ENCODE results near the gene TSPAN18.

TSPAN18 gene

GRCh38 chr11:44904261-44905020, 177.7 kb downstream of the TSPAN18 start:
- TF ChIP-seq ZNF274 (IDR thresholded peaks at IDR 0.05; ENCODE audit: low read depth, low read length), result no peak
- H3K4me3 ChIP-seq (ENCODE audit: low read length), result no peak overlapping the region

- no peak overlapping the region for H3K4me3 ChIP-seq (ENCODE audit: low read length)
- no peak for TF ChIP-seq ZNF274 (IDR thresholded peaks at IDR 0.05; ENCODE audit: low read depth, low read length)
Measured at GRCh38 chr11:44905131-44905866, 178.5 kb downstream of the TSPAN18 start.

DNA sequence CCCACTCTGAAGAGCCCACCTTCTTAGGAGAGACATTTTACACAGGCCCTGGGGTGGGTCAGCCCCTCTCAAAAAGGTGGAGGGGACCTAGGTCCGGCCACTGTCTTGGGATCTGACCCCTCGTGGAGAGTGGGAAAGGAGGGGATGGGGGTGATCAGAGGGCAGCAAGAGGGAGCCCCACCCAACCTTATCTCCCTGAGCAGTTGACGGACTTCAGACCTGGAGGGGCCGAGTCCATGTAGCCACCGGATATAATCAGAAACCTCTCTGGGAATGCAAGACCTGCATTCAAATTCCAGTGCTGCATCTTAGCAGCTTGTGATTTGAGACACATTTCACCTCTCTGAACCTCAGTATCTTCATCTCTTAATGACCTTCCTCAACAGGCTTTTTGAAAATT, 179.9 kb downstream of the TSPAN18 start:
- no peak for TF ChIP-seq ZNF274 (IDR thresholded peaks at IDR 0.05; ENCODE audit: low read depth, low read length)
- H3K4me3 ChIP-seq (ENCODE audit: low read length), result no peak overlapping the region

- TF ChIP-seq ZNF274 (IDR thresholded peaks at IDR 0.05; ENCODE audit: low read depth, low read length), result no peak
- H3K4me3 ChIP-seq (ENCODE audit: low read length), result no peak overlapping the region
Measured at GRCh38 chr11:44909557-44909956, 182.8 kb downstream of the TSPAN18 start.

GRCh38 chr11:44910591-44910990, 183.8 kb downstream of the TSPAN18 start:
- no peak overlapping the region for H3K4me3 ChIP-seq (ENCODE audit: low read length)
- no peak for TF ChIP-seq ZNF274 (IDR thresholded peaks at IDR 0.05; ENCODE audit: low read depth, low read length)

GRCh38 chr11:44911029-44911814, 184.5 kb downstream of the TSPAN18 start:
- TF ChIP-seq ZNF274 (IDR thresholded peaks at IDR 0.05; ENCODE audit: low read depth, low read length), result no peak
- no peak overlapping the region for H3K4me3 ChIP-seq (ENCODE audit: low read length)

DNA sequence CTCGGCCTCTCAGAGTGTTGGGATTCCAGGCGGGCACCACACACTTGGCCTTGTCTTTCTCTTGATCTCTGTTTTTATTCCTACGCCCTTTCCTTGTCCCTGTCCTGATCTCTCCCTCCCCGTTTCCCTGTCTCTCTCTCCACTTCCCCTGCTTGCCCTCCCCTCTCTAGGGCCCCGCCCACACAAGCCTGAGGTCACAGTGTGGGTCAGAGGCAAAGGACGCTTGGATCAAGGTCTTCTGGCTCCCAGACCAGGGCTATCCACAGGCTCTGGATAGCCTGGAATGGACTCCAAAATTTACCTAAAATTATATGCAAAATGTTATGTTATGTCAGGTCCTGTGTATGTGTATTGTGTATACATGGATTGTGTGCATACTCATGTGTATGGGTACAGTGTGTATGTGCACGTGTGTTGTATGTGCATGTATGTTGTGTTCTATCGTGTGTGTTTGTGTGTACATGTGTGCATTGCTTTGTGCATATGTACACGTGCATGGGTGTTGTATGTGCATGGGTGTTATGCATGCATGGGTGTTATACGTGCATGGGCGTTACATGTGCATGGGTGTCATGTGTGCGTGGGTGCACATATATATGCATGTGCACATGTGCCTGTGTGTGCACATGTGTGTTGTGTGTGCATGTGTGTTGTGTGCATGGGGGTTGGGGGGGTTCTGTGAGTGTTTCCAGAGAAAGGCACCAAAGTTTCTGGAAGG, 185.7 kb downstream of the TSPAN18 start:
- TF ChIP-seq ZNF274 (IDR thresholded peaks at IDR 0.05; ENCODE audit: low read depth, low read length), result no peak
- H3K4me3 ChIP-seq (ENCODE audit: low read length), result no peak overlapping the region

DNA sequence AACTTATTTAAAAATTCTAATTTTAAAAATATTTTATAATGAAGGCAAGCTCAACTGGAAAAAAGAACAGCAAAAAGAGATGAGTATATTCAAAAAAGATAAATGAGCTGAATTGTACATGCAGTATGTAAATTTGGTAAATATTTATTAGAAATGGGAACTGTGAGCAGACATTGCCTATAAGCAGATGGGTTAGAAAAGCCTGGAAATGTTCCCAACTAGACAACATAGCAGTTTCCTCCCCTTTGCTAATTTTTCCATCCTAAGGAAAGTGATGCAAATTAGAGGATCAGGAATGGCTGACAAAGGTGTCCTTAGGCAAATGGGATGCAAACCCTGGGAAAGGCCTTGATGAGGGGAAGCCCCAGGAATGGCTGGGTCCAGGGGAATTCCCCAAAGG, 186.7 kb downstream of the TSPAN18 start:
- H3K4me3 ChIP-seq (ENCODE audit: low read length), result no peak overlapping the region
- TF ChIP-seq ZNF274 (IDR thresholded peaks at IDR 0.05; ENCODE audit: low read depth, low read length), result no peak

DNA sequence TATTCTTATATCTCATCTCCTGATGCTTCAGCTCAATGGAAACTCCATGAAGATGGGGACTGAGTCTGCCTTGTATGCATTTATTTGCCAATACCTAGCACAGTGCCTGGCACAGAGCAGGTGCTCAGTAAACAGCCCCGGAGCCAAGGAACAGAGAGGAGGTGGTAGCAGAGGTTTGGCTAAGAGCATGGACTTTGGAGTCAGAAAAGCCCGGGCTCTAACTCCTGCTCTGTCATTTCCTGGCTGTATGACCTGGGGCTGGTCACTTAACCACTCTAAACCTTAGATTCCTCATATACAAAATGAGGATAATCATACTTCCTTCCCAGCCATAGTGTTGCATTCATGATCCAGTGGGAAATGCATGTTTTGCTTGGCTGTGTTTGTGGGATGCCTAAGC, 187.3 kb downstream of the TSPAN18 start:
- TF ChIP-seq ZNF274 (IDR thresholded peaks at IDR 0.05; ENCODE audit: low read depth, low read length), result no peak

GRCh38 chr11:44915004-44915403, 188.2 kb downstream of the TSPAN18 start:
- no peak for TF ChIP-seq ZNF274 (IDR thresholded peaks at IDR 0.05; ENCODE audit: low read depth, low read length)
- no peak overlapping the region for H3K4me3 ChIP-seq (ENCODE audit: low read length)

More for the DNA sequence above, 187.3 kb downstream of the TSPAN18 start:
- no peak overlapping the region for H3K4me3 ChIP-seq (ENCODE audit: low read length)

GRCh38 chr11:44915621-44916020, 188.9 kb downstream of the TSPAN18 start:
- no peak for TF ChIP-seq ZNF274 (IDR thresholded peaks at IDR 0.05; ENCODE audit: low read depth, low read length)

GRCh38 chr11:44916331-44916730, 189.6 kb downstream of the TSPAN18 start:
- no peak overlapping the region for H3K4me3 ChIP-seq (ENCODE audit: low read length)
- TF ChIP-seq ZNF274 (IDR thresholded peaks at IDR 0.05; ENCODE audit: low read depth, low read length), result no peak

More at GRCh38 chr11:44915621-44916020, 188.9 kb downstream of the TSPAN18 start:
- H3K4me3 ChIP-seq (ENCODE audit: low read length), result no peak overlapping the region

GRCh38 chr11:44916801-44917385, 190.1 kb downstream of the TSPAN18 start:
- no peak for TF ChIP-seq ZNF274 (IDR thresholded peaks at IDR 0.05; ENCODE audit: low read depth, low read length)

More at GRCh38 chr11:44916801-44917385, 190.1 kb downstream of the TSPAN18 start:
- H3K4me3 ChIP-seq (ENCODE audit: low read length), result no peak overlapping the region

Data from GM08714 (cell line).